ENCODE measurements around the gene HAP1. TPM values are rescaled to one million over a fixed set of nuclear protein-coding genes. Genes with fewer than 3 reads are reported as not detected.
"Not testable (repeated sequence)": the region's sequence is repeated elsewhere in the genome, so short reads cannot be mapped to it uniquely, and the experiment has no call there.

The HAP1 gene
- total RNA-seq, 3 donors from 2014 or later = 0.33 to 2.2 TPM; not detected in 1

- Histone ChIP-seq H3K4me3 (peak overlapping the region; percentile 74 to 88 (median 86)), H3K27me3 (no peaks in the 10 kb centered on the region), H3K36me3 (no peaks in the 10 kb centered on the region), H3K4me1 (peaks cover 8 to 16% of the 10 kb centered on the region in 2 donors), H3K27ac (peak overlapping the region; percentile 97 to 100), H3K9me3 (no peaks in the 10 kb centered on the region)
- peak in 1 of 2 donors; percentile 32 for DNase-seq (ENCODE audit: low spot score in 2 of 2)
- TF ChIP-seq CTCF (IDR thresholded peaks at IDR 0.05) (peak; percentile 65 to 89 (median 87)), POLR2AphosphoS5 (IDR thresholded peaks at IDR 0.05) (peak in 1 of 3 donors; percentile 9), POLR2A (IDR thresholded peaks at IDR 0.05) (no peak)
- intact Hi-C loops (cut with DNase I; ENCODE audit: low total_unique reads) = no loop called here
Observed at GRCh38 chr17:41689497-41690299, 44.7 kb downstream of the HAP1 start.

- H3K36me3 ChIP-seq = no peaks in the 10 kb centered on the region
- peak; percentile 100 for DNase-seq (ENCODE audit: low spot score in 2 of 2)
- H3K27ac ChIP-seq = peak within 1 kb of the TSS; percentile 97 to 100
- no peaks in the 10 kb centered on the region for H3K9me3 ChIP-seq
- H3K4me3 ChIP-seq = peak within 1 kb of the TSS; percentile 74 to 88 (median 86)
- TF ChIP-seq CTCF (IDR thresholded peaks at IDR 0.05) = peak in 1 of 3 donors; percentile 54
- peak; percentile 97 to 100 (median 97) for TF ChIP-seq POLR2AphosphoS5 (IDR thresholded peaks at IDR 0.05)
- peak; percentile 100 for TF ChIP-seq POLR2A (IDR thresholded peaks at IDR 0.05)
- H3K27me3 ChIP-seq = no peaks in the 10 kb centered on the region
- intact Hi-C loops (cut with DNase I; ENCODE audit: low total_unique reads) = no loop called here
- peaks cover 8 to 16% of the 10 kb centered on the region in 2 donors for H3K4me1 ChIP-seq
Observed at GRCh38 chr17:41688641-41689496, 45.6 kb downstream of the HAP1 start, which contains the start of gene EIF1. EIF1 (plus strand) TSS chr17:41688885; CDS start chr17:41689039, 154 bp downstream.

GRCh38 chr17:41687828-41688640 is 46.4 kb downstream of the HAP1 start:
- Histone ChIP-seq H3K9me3 (no peaks in the 10 kb centered on the region), H3K27me3 (no peaks in the 10 kb centered on the region), H3K36me3 (no peaks in the 10 kb centered on the region), H3K27ac (peak overlapping the region; percentile 97 to 100), H3K4me3 (peak overlapping the region; percentile 74 to 88 (median 86)), H3K4me1 (peaks cover 8 to 16% of the 10 kb centered on the region in 2 donors)
- intact Hi-C loops (cut with DNase I; ENCODE audit: low total_unique reads) = no loop called here
- TF ChIP-seq CTCF (IDR thresholded peaks at IDR 0.05) (no peak), POLR2AphosphoS5 (IDR thresholded peaks at IDR 0.05) (peak in 1 of 3 donors; percentile 94), POLR2A (IDR thresholded peaks at IDR 0.05) (no peak)
- DNase-seq (ENCODE audit: low spot score in 2 of 2) = peak in 1 of 2 donors; percentile 79

- intact Hi-C loops (cut with DNase I; ENCODE audit: low total_unique reads) = no loop called here
- no peaks in the 10 kb centered on the region for H3K9me3 ChIP-seq
- no peak overlapping the region for H3K27ac ChIP-seq
- DNase-seq (ENCODE audit: low spot score in 2 of 2) = no peak
- H3K36me3 ChIP-seq = no peaks in the 10 kb centered on the region
- H3K4me3 ChIP-seq = no peak overlapping the region
- TF ChIP-seq POLR2A (IDR thresholded peaks at IDR 0.05) (no peak), POLR2AphosphoS5 (IDR thresholded peaks at IDR 0.05) (no peak), CTCF (IDR thresholded peaks at IDR 0.05) (no peak)
- H3K4me1 ChIP-seq = peaks cover 8 to 12% of the 10 kb centered on the region in 2 donors
- no peaks in the 10 kb centered on the region for H3K27me3 ChIP-seq
Observed at GRCh38 chr17:41686281-41686680, 48.2 kb downstream of the HAP1 start.

GRCh38 chr17:41685753-41686152 is 48.7 kb downstream of the HAP1 start:
- H3K4me1 ChIP-seq; DNase-seq (ENCODE audit: low spot score in 2 of 2); H3K27ac ChIP-seq; H3K9me3 ChIP-seq; H3K4me3 ChIP-seq; H3K27me3 ChIP-seq; intact Hi-C loops (cut with DNase I; ENCODE audit: low total_unique reads); H3K36me3 ChIP-seq: not testable (repeated sequence)

Measured in breast epithelium (tissue), 4 donors.